Measurements from ENCODE around the gene NCEH1.

NCEH1 gene

GRCh38 chr3:172592898-172593669 is 117.8 kb downstream of the NCEH1 start:
- H3K4me3 ChIP-seq (ENCODE audit: low read length, poor library complexity, severe bottlenecking): no peak overlapping the region
- no peak overlapping the region for H3K9ac ChIP-seq (ENCODE audit: low read depth, low read length, poor library complexity, severe bottlenecking)
- H3K4me1 ChIP-seq (ENCODE audit: insufficient read depth, low read length, poor library complexity, severe bottlenecking): peaks cover 20% of the 10 kb centered on the region
- TF ChIP-seq EZH2phosphoT487 (IDR thresholded peaks at IDR 0.05; ENCODE audit: borderline replicate concordance): no peak
- TF ChIP-seq CTCF (conservative IDR thresholded peaks at IDR 0.05; ENCODE audit: low read length): no peak
- no peaks in the 10 kb centered on the region for H3K9me2 ChIP-seq (replicated peaks; ENCODE audit: low read depth, low read length)
- no peaks in the 10 kb centered on the region for H3F3A ChIP-seq (ENCODE audit: low read depth)
- no peaks in the 10 kb centered on the region for H3K36me3 ChIP-seq (ENCODE audit: insufficient read depth, low read length)
- peak overlapping the region; percentile 51; the same call in 1 of the 2 replicates for H2AFZ ChIP-seq (ENCODE audit: low read length)
- no peak overlapping the region for H3K4me2 ChIP-seq (ENCODE audit: low read depth, low read length, poor library complexity, severe bottlenecking)
- no peaks in the 10 kb centered on the region for H3K27me3 ChIP-seq (ENCODE audit: insufficient read depth, low read length, poor library complexity, severe bottlenecking)
- peaks cover 5% of the 10 kb centered on the region; the same call in 1 of the 2 replicates for H3K9me3 ChIP-seq (ENCODE audit: insufficient read depth, low read depth, low read length)
- no peaks in the 10 kb centered on the region for H3K79me2 ChIP-seq (ENCODE audit: insufficient read depth, low read length)
- no peaks in the 10 kb centered on the region for H4K20me1 ChIP-seq (ENCODE audit: insufficient read depth, low read length, poor library complexity, severe bottlenecking)

- no peaks in the 10 kb centered on the region for H4K20me1 ChIP-seq (ENCODE audit: insufficient read depth, low read length, poor library complexity, severe bottlenecking)
- no peak overlapping the region for H3K4me3 ChIP-seq (ENCODE audit: low read length, poor library complexity, severe bottlenecking)
- H3K79me2 ChIP-seq (ENCODE audit: insufficient read depth, low read length): no peaks in the 10 kb centered on the region
- H3F3A ChIP-seq (ENCODE audit: low read depth): no peaks in the 10 kb centered on the region
- H3K9ac ChIP-seq (ENCODE audit: low read depth, low read length, poor library complexity, severe bottlenecking): no peak overlapping the region
- H3K27me3 ChIP-seq (ENCODE audit: insufficient read depth, low read length, poor library complexity, severe bottlenecking): no peaks in the 10 kb centered on the region
- H3K4me2 ChIP-seq (ENCODE audit: low read depth, low read length, poor library complexity, severe bottlenecking): no peak overlapping the region
- H2AFZ ChIP-seq (ENCODE audit: low read length): no peak overlapping the region
- peaks cover 5% of the 10 kb centered on the region; the same call in 1 of the 2 replicates for H3K9me3 ChIP-seq (ENCODE audit: insufficient read depth, low read depth, low read length)
- H3K4me1 ChIP-seq (ENCODE audit: insufficient read depth, low read length, poor library complexity, severe bottlenecking): peaks cover 20% of the 10 kb centered on the region
- no peaks in the 10 kb centered on the region for H3K36me3 ChIP-seq (ENCODE audit: insufficient read depth, low read length)
- no peaks in the 10 kb centered on the region for H3K9me2 ChIP-seq (replicated peaks; ENCODE audit: low read depth, low read length)
- TF ChIP-seq EZH2phosphoT487 (IDR thresholded peaks at IDR 0.05; ENCODE audit: borderline replicate concordance) (no peak), CTCF (conservative IDR thresholded peaks at IDR 0.05; ENCODE audit: low read length) (no peak)
These were observed 118.7 kb downstream of the NCEH1 start for GRCh38 chr3:172591876-172592771.

GRCh38 chr3:172591125-172591605 is 119.7 kb downstream of the NCEH1 start:
- Histone ChIP-seq H3F3A (ENCODE audit: low read depth) (no peaks in the 10 kb centered on the region), H3K27me3 (ENCODE audit: insufficient read depth, low read length, poor library complexity, severe bottlenecking) (no peaks in the 10 kb centered on the region), H3K9me3 (ENCODE audit: insufficient read depth, low read depth, low read length) (peaks cover 5% of the 10 kb centered on the region; the same call in 1 of the 2 replicates), H3K9me2 (replicated peaks; ENCODE audit: low read depth, low read length) (no peaks in the 10 kb centered on the region), H3K9ac (ENCODE audit: low read depth, low read length, poor library complexity, severe bottlenecking) (no peak overlapping the region), H3K79me2 (ENCODE audit: insufficient read depth, low read length) (no peaks in the 10 kb centered on the region), H3K36me3 (ENCODE audit: insufficient read depth, low read length) (no peaks in the 10 kb centered on the region), H3K4me3 (ENCODE audit: low read length, poor library complexity, severe bottlenecking) (no peak overlapping the region), H3K4me1 (ENCODE audit: insufficient read depth, low read length, poor library complexity, severe bottlenecking) (peaks cover 26% of the 10 kb centered on the region), H2AFZ (ENCODE audit: low read length) (no peak overlapping the region), H4K20me1 (ENCODE audit: insufficient read depth, low read length, poor library complexity, severe bottlenecking) (no peaks in the 10 kb centered on the region), H3K4me2 (ENCODE audit: low read depth, low read length, poor library complexity, severe bottlenecking) (no peak overlapping the region)
- TF ChIP-seq CTCF (conservative IDR thresholded peaks at IDR 0.05; ENCODE audit: low read length): no peak
- TF ChIP-seq EZH2phosphoT487 (IDR thresholded peaks at IDR 0.05; ENCODE audit: borderline replicate concordance): no peak
